Measurements from ENCODE around the gene OSGIN1.

OSGIN1 gene

DNA sequence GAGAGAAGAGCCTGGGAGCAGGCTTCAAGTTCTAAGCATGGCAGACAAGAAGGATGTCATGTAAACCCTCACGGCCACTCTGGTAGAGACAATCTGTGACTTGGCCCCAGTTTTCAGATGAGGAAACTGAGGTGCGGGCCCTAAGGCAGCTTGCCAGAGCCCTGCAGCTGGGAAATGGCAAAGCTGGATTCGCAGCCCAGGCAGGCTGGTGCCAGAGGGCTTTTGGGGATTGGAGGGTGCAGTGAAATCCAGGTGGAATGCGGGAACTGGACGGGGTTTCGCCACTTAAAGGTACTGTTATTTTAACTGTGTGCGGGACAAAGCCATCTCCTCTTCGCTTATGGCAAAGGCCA lies 477 bp upstream of the OSGIN1 start:
- TF ChIP-seq GATA1 (IDR thresholded peaks at IDR 0.05; ENCODE audit: low read depth, low read length) (no peak), POLR2A (IDR thresholded peaks at IDR 0.05; ENCODE audit: low read length) (no peak)
- DNase-seq = no peak

GRCh38 chr16:83953796-83954576 lies 946 bp downstream of the OSGIN1 start:
- TF ChIP-seq POLR2A (IDR thresholded peaks at IDR 0.05; ENCODE audit: low read length) = no peak
- TF ChIP-seq GATA1 (IDR thresholded peaks at IDR 0.05; ENCODE audit: low read depth, low read length) = no peak
- peak; percentile 54 to 73 for DNase-seq

GRCh38 chr16:83954577-83955016 lies 1.6 kb downstream of the OSGIN1 start:
- peak; percentile 20 to 59 for DNase-seq
- no peak for TF ChIP-seq POLR2A (IDR thresholded peaks at IDR 0.05; ENCODE audit: low read length)
- TF ChIP-seq GATA1 (IDR thresholded peaks at IDR 0.05; ENCODE audit: low read depth, low read length) = no peak

- TF ChIP-seq GATA1 (IDR thresholded peaks at IDR 0.05; ENCODE audit: low read depth, low read length) = no peak
- no peak for TF ChIP-seq POLR2A (IDR thresholded peaks at IDR 0.05; ENCODE audit: low read length)
- peak in 1 of 2 experiments; percentile 17 for DNase-seq
Observed at GRCh38 chr16:83955218-83956130, 2.4 kb downstream of the OSGIN1 start.

DNA sequence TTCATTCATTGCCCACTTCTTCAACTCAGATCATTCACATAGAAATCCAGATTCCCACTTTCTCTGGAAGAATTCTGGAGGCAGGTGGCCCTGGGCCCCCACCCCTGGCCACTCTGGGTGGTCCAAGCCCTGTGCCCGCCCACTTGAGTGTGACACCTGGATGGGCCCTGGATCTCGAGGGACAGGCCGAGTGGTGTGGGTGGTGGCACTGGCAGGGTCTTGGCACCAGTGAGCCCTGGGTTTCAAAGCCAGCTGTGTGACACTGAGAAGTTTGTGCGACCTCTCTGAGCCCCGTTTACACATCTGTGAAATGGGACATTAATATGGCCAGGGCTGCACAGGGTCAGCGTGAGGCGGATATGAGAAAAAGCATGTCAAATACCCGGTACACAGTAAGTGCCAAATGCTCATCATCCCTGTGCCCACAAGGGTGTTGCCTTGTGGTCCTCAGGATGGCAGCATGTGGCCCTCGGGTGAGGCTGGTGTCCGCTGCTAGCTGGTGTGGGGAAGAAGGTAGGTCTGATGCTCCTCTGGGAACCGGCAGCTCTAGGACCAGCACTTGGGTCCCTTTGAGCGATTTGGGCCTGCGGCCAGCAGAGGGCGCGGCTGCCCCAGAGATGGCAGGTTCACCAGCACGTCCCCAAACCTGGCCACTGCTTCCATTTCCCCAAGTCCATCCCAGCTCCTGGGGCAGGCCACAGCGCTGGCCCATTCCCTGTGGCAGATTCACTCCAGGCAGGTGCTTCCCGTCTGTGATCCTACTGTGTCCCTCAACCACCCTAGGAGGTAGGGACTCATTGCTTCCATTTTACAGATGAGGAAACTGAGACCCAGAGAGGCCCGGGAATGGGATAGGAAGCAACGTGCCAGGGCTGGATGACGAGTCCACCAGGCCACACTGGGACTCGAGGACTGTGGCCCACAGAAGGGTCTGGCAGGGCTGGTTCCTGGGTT lies 3.6 kb downstream of the OSGIN1 start:
- DNase-seq = peak; percentile 79 to 89
- TF ChIP-seq GATA1 (IDR thresholded peaks at IDR 0.05; ENCODE audit: low read depth, low read length) (no peak), POLR2A (IDR thresholded peaks at IDR 0.05; ENCODE audit: low read length) (no peak)

DNA sequence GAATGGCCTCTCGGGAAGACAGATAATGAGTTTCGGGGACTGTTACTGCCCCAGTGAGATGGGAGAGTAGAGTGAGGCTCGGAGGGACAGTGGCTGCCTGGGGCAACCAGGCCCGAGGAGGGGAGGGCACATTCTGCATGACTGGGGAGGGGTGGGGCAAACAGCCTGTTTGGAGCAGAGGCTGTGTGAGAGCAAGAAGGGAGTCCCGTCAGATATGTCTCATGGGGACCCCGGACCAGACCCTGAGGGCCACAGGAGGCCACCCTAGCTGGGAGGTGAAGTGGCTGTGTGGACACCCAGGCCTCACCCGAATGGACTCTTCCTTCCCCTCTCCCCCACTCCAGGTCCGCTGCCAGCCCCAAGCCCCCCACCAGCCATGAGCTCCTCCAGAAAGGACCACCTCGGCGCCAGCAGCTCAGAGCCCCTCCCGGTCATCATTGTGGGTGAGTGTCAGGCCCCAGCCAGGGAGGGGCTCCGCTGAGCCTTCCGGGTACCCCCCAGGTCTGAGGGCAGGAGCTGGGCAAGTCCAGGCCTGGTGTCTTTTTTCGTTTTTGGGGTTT lies 4.3 kb downstream of the OSGIN1 start:
- no peak for TF ChIP-seq GATA1 (IDR thresholded peaks at IDR 0.05; ENCODE audit: low read depth, low read length)
- no peak for TF ChIP-seq POLR2A (IDR thresholded peaks at IDR 0.05; ENCODE audit: low read length)
- no peak for DNase-seq

DNA sequence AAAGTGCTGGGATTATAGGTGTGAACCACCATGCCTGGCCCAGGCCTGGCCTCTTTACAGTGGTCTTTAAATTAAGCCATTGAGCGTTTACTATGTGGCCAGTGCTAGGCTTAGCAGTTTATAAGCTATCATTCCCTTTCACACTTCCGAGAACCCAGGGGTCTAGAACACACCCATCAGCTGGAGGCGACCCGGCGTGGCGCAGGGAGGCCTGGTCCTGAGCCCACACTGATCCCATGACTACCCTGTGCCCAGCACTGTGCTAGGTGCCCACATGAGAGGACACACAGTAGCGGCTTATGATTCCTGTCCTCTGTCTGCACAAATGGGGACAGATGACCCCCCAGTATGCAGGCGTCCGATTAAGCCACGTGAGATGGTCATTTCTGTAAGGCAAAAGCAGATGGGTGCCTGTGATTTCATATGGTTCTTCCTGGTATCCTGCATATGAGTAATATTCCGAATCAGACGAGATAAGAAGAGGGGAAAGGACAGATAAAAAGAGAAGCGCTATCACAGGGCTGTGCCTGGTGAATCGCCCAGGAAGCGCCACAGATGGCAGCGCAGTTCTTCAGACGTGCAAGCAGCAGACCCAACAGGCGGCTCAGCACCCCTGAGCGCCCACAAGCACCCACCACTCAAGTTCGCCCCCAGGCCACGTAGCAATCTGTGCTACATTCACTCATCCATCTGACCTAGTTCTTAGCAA lies 5.3 kb downstream of the OSGIN1 start:
- no peak for TF ChIP-seq GATA1 (IDR thresholded peaks at IDR 0.05; ENCODE audit: low read depth, low read length)
- no peak for TF ChIP-seq POLR2A (IDR thresholded peaks at IDR 0.05; ENCODE audit: low read length)
- DNase-seq = no peak

DNA sequence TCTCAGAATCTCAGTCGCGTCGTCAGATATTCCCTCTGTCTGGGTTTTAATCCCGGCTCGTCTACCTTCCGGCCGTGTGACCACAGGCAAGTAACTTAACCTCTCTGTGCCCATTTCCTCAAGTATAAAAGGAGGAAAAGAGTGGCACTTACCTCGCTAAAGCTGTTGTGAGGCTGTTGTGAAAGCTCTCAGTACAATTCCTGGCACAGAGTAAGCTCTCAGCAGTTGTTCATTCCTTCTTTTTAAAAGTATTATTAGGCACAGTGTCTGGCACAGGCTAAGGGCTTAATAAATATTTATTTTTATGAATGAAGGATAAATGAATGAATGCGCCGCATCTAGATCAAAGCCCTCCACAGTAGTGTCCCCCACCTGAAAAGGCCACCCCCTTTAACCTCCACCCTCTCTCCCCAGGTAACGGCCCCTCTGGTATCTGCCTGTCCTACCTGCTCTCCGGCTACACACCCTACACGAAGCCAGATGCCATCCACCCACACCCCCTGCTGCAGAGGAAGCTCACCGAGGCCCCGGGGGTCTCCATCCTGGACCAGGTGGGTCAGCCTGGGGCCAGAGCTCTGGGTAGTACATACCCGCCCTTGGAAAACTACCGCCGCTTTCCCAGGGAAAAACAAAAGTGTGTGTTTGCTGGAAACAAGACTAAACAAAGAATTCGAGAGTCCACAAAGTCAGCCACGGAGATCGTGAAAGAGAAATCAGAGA lies 6.0 kb downstream of the OSGIN1 start:
- no peak for DNase-seq
- no peak for TF ChIP-seq GATA1 (IDR thresholded peaks at IDR 0.05; ENCODE audit: low read depth, low read length)
- TF ChIP-seq POLR2A (IDR thresholded peaks at IDR 0.05; ENCODE audit: low read length) = no peak

GRCh38 chr16:83959656-83960434 lies 6.8 kb downstream of the OSGIN1 start:
- TF ChIP-seq POLR2A (IDR thresholded peaks at IDR 0.05; ENCODE audit: low read length) (no peak), GATA1 (IDR thresholded peaks at IDR 0.05; ENCODE audit: low read depth, low read length) (no peak)
- DNase-seq = no peak

- DNase-seq = no peak
- TF ChIP-seq POLR2A (IDR thresholded peaks at IDR 0.05; ENCODE audit: low read length) (no peak), GATA1 (IDR thresholded peaks at IDR 0.05; ENCODE audit: low read depth, low read length) (no peak)
Observed at GRCh38 chr16:83960521-83961249, 7.6 kb downstream of the OSGIN1 start.

- no peak for DNase-seq
- TF ChIP-seq GATA1 (IDR thresholded peaks at IDR 0.05; ENCODE audit: low read depth, low read length) (no peak), POLR2A (IDR thresholded peaks at IDR 0.05; ENCODE audit: low read length) (no peak)
Observed at GRCh38 chr16:83961591-83961990, 8.6 kb downstream of the OSGIN1 start.

All from erythroblast (primary cell).